Activated CD4-positive, alpha-beta T cell treated with anti-CD3 and anti-CD28 coated beads, Interleukin-2, amount 50 U/mL, for 1 hour (primary cell): ENCODE measurements around the gene ACSL5.
"Not testable (repeated sequence)": the region's sequence is repeated elsewhere in the genome, so short reads cannot be mapped to it uniquely, and the experiment has no call there.

ENCODE experiments used
- DNase-seq: peaks from one replicate; pipeline ENCODE4 v3.0.0-alpha.2; 2020

ACSL5 gene

GRCh38 chr10:112352044-112352443 lies 21.9 kb upstream of the ACSL5 start:
- DNase-seq, result no peak

- no peak for DNase-seq
Measured at GRCh38 chr10:112353046-112353445, 20.9 kb upstream of the ACSL5 start.

GRCh38 chr10:112356686-112357085 lies 17.2 kb upstream of the ACSL5 start:
- DNase-seq, result no peak

- DNase-seq, result no peak
Measured at GRCh38 chr10:112359606-112360307, 14.2 kb upstream of the ACSL5 start.

GRCh38 chr10:112360308-112361270 lies 13.3 kb upstream of the ACSL5 start:
- DNase-seq, result no peak

- no peak for DNase-seq
Measured at GRCh38 chr10:112361951-112362751, 11.8 kb upstream of the ACSL5 start.

- no peak for DNase-seq
Measured at GRCh38 chr10:112362833-112363232, 11.1 kb upstream of the ACSL5 start.

- no peak for DNase-seq
Measured at GRCh38 chr10:112363696-112364688, 9.9 kb upstream of the ACSL5 start.

GRCh38 chr10:112365014-112365432 lies 8.9 kb upstream of the ACSL5 start:
- no peak for DNase-seq

GRCh38 chr10:112365451-112365850 lies 8.5 kb upstream of the ACSL5 start:
- DNase-seq, result no peak

GRCh38 chr10:112366992-112367391 lies 6.9 kb upstream of the ACSL5 start:
- no peak for DNase-seq

GRCh38 chr10:112367516-112367915 lies 6.4 kb upstream of the ACSL5 start:
- no peak for DNase-seq

GRCh38 chr10:112369495-112370423 lies 4.2 kb upstream of the ACSL5 start:
- no peak for DNase-seq

- DNase-seq, result no peak
Measured at GRCh38 chr10:112370424-112370819, 3.5 kb upstream of the ACSL5 start.

GRCh38 chr10:112371326-112371725 lies 2.6 kb upstream of the ACSL5 start:
- DNase-seq, result not testable (repeated sequence)

- DNase-seq, result not testable (repeated sequence)
Measured at GRCh38 chr10:112372182-112372810, 1.6 kb upstream of the ACSL5 start.

- no peak for DNase-seq
Measured at GRCh38 chr10:112374724-112375541, 1.0 kb downstream of the ACSL5 start.

- peak; percentile 27 for DNase-seq
Measured at GRCh38 chr10:112375721-112376395, 1.9 kb downstream of the ACSL5 start.

- DNase-seq, result no peak
Measured at GRCh38 chr10:112376396-112376790, 2.5 kb downstream of the ACSL5 start.
